Iris pigment epithelial cell (primary cell): ENCODE measurements around the gene DHRSX.
"Not testable (repeated sequence)": the region's sequence is repeated elsewhere in the genome, so short reads cannot be mapped to it uniquely, and the experiment has no call there.

Experiments
- DNase-seq: peaks from one replicate; pipeline ENCODE4 v3.0.0-alpha.2; 2011; ENCODE audit warnings: low read depth

Gene DHRSX

DNA sequence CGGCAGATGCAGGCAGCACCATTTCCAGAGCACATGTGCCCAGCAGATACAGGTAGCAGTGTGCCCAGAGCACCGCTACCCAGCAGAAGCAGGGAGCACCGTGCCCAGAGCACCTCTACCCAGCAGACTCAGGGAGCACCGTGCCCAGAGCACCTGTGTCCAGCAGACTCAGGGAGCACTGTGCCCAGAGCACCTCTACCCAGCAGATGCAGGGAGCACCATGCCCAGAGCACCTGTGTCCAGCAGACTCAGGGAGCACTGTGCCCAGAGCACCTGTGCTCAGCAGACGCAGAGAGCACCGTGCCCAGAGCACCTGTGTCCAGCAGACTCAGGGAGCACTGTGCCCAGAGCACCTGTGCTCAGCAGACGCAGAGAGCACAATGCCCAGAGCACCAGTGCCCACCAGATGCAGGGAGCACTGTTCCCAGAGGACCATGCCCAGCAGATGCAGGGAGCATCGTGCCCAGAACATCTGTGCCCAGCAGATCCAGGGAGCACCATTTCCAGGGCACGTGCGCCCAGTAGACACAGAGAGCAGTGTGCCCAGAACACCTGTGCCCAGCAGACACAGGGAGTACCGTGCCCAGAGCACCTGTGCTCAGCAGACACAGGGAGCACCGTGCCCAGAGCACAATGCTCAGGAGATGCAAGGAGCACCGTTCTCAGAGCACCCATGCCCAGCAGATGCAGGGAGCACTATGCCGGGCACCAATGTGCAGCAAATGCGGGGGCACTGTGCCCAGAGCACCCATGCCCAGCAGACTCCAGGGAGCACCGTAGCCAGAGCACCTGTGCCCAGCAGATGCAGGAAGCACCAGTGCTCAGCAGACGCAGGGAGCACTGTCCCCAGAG lies 236.4 kb downstream of the DHRSX start:
- DNase-seq, result no peak

DNA sequence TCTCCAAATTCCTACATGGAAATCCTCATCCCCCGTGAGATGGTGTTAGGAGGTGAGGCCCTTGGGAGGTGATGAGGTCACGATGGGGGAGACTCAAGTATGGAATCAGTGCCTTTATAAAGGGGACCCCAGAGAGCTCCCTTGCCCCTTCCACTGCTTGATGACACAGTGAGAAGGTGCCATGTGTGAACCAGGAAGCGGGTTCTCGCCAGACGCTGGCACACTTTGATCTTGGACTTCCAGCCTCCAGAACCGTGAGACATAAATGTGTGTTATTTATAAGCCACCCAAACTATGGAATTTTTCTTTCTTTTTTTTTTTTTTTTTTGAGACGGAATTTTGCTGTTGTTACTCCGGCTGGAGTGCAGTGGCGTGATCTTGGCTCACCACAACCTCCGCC lies 237.6 kb downstream of the DHRSX start:
- no peak for DNase-seq

DNA sequence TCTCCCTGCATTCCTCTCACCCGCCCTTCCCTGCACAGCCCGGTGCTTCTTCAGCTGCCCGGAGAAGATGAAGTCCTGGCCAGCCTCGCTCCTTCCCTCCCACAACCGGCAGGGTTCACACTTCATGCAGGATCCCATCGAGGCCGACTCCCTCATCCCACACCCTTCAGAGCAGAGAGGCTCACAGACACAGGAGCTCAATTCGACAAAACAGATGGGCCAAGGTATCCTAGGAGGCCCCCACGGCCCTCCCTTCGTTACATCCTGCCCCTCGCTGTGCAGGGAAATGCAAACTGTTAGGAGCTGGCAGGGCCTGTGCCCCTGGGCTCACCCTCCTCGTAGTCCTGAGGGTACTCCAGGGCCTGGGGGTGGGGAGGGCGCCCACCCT lies 238.1 kb downstream of the DHRSX start:
- no peak for DNase-seq

DNA sequence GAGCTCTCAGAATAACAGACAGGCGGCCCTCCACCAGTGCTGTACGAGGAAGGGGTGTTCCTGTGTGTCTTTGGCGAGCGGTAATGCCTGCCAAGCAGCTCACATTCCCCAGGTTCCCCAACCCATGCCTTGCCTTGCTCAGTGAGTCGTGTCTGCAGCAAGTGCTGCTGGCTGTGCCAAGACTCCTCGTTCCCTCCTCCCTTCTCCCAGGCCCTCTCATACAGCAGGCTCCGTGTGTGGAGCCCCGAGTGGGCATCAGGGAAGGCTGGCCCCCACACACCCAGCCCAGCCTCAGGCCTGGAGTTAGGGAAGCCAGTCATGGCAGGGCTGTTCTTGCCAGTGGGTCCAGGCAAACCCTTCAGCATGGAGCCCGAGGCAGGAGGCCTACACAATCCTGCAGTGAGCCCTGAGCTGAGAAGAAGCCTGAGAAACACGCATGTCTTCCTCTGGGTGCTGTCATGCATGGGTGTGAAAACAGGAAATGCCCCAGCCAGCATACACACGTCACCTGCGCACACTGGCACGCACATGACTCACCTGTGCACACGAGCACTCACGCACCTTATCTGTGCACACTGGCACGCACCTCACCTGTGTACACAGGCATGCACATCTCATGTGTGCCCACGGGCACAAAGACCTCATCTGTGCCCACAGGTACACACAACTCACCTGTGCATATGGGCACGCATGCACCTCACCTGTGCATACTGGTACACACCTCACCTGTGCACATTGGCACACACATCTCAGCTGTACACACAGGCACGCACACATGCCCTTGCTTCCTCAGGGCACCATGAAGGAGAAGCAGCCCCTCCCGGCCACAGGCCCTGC lies 238.7 kb downstream of the DHRSX start:
- DNase-seq, result peak; percentile 12

DNA sequence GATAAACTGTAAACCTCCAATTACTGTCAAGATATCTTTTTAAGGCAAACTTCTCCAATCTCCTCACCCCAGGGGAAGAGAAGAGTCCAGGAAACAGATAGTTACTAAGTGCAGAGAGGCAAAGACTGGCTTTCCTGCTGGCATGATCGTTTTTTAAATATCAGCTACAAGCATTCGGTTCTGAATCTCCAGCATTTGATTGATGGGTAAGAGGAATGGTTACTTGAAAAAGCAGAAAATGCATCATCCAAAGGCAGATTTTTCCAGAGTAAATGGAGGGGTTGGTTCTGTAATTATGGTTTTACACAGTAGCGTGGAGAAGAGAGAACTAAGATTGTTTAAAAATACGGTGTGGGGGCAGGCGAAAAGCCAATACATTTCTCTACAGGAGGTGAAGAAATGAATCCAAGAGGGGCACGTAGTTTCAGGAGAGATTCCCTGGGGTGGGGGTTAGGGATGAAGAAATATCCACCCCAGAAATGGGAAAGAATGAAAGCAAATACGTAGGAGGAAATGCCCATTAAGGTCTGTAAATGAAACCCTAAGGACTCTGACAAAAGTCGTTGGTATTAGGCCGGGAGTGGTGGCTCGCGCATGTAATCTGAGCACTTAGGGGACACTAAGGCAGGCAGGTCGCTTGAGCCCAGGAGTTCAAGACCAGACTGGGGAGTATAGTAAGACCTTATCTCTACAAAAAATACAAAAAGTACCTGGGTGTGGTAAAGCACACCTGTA lies 248.3 kb downstream of the DHRSX start:
- DNase-seq, result no peak

DNA sequence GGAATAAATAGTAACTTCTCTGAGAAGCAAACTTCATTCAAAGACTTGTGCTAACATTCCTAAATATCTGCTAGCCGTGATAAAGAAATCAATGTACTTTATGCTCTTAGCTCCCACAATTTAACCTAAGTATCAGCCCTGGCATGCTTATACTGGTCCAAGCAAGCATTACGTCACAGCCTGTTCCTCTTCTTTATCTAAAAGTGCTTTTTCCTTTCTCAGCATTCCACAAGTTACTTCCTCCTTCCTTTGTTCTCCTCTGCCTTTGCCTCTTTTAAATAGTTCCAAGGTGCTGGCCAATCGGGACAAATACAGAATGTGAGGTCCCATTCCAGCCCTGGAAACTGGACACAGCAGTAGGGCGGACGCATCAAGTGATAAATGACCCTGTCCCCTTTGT lies 249.6 kb downstream of the DHRSX start:
- DNase-seq, result no peak

DNA sequence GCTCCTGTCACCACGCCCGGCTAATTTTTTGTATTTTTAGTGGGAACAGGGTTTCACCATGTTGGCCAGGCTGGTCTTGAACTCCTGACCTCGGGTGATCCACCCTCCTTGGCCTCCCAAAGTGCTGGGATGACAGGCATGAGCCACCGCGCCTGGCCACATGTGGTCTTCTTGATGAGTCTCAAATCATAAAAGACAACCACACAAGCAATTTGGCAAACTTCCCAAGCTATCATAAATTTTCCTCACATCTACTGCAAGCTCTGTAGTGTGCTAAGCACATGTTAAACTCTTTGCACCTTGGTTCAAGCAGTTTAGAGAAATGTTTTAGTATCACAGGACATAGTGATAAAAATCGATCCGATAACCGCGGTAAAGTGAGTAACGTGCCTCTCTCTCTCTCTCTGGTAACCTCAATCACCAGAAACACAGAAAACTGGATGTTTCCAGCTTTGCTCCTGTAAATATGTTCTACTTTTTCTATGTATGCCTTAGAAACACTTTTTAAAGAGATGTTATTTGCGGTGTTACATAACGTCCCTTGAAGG lies 256.8 kb downstream of the DHRSX start:
- no peak for DNase-seq

DNA sequence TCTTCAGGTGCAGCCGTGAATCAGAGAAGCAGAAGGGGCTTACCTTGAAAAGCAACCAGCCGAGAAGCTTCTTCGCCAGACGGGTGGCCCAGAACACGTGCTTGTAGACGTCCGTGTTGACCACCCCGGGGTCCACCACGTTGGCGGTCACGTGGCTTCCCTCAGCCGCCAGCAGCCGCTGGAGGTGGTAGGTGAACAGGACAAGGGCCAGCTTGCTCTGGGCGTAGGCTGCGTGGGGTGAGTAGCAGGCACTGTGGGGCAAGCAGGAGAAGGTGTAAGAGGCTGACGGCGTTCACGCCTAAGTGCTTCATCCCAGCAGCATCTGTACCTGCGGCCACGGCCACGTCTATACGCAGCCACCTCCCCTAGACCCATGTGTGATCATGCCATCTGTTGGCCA lies 257.8 kb downstream of the DHRSX start:
- no peak for DNase-seq

DNA sequence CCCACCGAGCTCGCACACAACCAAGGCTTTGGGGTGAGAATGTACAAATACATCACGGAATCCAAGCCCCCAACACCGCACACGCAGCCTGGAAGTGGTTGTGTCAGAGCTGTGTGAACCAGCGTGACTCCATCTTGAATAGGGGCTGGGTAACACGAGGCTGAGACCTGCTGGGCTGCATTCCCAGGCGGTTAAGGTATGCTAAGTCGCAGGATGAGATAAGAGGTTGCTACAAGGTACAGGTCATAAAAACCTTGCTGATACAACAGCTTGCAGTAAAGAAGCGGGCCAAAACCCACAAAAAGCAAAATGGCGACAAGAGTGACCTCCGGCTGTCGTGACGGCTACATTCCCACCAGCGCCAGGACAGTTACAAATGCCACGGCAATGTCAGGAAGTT lies 258.4 kb downstream of the DHRSX start:
- DNase-seq, result no peak

DNA sequence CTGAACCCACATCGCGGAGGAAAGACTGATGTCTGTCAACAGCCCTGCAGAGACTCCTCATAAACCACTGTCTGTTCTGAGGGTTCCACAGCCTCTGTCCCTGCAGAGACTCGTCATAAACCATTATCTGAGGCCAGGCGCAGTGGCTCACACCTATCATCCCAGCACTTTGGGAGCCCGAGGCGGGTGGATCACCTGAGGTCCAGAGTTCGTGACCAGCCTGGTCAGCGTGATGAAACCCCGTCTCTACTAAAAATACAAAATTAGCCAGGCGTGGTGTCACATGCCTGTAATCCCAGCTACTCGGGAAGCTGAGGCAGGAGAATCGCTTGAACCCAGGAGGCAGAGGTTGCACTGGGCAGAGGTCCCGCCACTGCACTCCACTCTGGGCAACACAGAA lies 259.3 kb downstream of the DHRSX start:
- DNase-seq, result not testable (repeated sequence)

DNA sequence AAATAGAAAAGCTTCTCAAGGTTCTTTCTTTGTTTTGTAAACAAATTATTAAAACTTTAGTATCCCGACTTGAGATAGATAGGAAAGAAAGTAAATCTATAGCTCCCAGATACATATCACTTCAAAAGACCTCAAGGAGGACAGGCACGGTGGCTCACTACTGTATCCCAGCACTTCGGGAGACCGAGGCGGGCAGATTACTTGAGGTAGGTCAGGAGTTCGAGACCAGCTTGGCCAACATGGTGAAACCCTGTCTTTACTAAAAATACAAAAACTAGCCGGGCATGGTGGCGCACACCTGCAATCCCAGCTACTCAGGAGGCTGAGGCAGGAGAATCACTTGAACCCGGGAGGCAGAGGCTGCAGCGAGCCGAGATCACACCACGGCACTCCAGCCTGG lies 260.0 kb downstream of the DHRSX start:
- DNase-seq, result not testable (repeated sequence)

DNA sequence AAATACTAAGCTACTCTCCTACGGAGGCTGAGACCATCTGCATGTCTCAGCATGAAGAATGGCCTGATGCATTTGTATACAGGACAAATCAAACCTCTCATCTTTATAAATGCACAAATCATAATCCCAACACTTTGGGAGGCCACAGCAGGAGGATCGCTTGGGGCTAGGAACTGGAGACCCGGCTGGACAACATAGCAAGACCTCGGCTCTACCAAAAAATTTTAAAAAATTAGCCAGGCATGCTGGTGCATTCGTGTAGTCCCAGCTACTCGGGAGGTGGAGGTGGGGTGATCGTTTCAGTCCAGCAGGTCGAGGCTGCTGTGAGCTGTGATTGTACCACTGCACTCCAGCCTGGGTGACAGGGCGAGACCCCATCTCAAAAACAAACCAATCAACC lies 262.8 kb downstream of the DHRSX start:
- DNase-seq, result no peak

DNA sequence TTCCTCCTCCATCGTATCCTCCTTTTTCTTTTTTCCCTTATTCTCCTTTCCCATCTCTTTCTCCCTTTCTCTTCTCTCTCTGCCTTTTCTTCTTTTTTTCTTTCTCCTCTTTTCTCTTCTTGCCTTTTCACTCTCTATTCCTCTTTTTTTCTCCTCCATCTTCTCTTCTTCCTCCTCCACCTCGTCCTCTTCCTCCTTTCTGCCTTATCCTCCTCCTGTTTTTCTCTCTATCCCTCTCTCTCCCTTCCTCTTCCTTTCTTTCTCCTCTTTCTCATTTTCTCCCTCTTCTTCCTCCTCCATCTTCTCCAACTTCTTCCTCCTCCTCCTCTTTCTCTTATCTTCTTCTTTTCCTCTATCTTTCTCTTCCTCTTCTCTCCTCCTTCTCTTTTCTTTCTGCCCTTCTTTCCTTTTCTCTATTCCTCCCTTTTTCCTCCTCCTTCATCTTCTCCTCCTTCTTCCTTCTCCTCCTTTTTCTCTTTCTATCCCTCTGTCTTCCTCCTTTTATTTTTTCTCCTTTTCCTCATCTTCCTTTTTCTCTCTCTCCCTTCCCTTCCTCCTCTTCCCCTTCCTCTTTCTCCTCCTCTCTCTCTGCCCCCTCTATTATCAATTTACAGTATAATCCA lies 269.1 kb downstream of the DHRSX start:
- DNase-seq, result no peak

DNA sequence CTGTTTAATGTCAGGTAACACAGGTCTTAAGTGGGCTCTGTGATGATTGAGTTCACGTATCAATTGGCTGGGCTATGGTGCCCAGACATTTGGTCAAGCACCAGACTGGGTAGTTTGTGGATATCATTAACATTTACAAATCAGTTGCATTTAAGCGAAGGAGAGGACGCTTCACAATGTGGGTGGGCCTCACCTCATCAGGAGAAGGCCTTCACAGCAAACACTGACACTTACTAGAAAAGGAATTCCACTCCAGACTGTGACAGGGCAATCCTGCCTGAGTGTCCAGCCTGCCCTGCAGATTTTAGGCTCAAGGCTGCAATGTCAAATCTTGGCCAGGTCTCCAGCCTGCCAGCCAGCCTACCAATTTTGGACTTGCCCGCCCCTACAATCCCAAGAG lies 270.3 kb downstream of the DHRSX start:
- no peak for DNase-seq

DNA sequence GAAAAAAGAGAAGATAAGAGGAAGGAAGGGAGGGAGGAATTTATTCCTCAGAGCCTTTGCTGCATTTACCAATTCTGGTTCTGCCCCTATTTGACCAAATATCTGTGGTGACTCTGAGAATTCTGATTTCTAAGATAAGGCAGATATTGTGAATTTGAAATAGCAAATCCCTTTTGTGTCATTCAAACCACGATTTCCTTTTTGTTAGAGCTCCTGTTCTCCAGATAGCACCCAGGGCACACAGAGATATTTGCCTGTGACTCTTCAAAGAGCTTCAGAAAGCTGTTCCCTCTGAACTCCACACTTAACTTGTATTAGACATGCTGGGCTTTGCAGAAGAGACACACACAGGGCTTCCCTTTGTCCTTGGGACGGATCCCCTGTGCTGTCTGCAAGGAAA lies 272.2 kb downstream of the DHRSX start:
- no peak for DNase-seq

DNA sequence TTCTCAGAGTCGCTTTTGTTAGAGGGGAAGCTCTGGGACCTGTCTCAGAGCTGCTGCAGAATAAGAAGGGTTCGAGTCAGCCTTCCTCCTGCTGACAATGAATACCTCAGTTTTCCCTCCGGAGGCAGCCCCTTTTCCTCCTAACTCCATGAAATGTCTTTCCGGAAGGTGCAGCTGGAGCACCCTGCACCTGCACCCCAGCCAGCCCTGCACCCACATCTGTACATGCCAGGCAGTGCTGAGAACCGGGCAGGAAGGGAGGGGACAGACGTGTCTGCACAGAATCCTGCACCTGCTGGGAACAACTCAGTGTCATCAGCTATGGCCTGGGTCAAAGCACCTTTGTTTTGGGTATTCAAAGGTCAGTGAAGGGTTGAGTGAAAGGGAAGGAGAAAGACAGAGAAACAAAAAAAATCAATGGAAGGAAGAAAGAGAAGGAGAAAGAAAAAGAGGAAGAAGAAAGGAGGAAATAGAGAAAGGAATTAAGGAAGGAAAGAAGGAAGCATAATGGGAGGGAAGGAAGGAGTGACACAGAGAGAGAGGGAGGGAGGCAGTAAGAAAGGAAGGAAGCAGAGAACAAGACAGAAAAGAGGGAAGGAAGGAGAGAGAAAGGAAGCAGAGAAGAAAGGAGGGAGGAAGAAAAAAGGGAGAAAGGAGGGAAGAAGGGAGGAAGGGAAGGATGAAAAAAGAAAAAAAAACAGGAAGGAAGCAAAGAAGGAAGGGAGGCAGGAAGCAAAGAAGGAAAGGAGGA lies 273.7 kb downstream of the DHRSX start:
- no peak for DNase-seq

DNA sequence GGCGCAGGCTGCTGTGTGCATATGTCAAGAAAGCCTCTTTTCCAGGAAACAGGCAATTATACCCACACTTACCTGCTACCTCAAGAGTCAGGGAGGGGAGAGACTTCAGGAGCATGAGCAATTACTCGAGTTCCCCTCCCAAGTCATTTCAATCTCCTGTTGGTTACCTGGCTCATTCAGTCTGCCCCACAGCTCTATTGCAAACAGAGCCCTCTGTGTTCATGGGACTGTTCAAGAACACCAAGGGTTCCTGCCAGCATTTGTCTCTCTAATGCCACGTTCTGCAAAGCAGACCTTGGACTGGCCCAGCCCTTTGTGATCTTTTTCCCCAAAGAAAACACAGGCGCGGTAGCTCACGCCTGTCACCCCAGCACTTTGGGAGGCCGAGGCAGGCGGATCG lies 274.6 kb downstream of the DHRSX start:
- DNase-seq, result no peak

DNA sequence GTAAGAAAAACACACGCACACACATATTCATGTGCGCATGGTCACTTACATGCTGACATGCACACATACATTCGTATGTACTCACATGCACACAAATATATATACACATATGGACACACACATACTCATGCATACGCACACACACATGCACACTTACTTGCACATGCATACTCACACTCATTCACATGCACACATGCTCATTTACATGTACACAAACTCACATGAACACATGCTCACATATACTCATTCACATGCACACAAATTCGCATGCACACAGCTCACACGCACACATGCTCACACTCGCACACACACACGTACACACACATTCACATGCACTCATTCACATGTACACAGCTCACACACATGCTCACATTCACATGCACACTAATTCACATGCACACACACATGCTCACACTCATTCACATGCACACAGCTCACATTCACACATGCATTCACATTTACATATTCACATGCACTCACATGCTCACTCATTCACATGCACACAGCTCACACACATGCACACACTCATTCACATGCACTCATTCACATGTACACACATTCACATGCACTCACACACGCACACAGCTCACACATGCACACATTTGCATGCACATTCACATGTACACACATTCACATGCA lies 276.1 kb downstream of the DHRSX start:
- DNase-seq, result no peak

DNA sequence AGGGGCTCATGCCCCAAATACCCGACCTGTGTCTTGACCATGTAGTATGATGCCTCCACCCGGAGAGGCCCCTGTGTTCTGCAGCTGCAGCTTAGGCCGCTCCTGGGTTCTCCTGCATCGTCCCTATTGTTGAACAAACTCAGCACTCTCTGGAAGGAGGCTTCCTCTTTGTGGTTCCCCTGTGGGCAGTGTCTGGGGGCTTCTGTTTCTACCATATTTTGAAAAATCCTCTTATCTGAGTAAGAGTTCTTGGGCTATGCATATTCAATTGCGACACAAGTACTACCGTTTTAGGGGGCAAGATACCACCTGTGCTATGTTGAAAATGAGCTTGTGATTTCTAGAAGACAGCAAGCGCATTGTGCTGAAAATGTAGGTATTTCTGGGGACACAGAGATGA lies 276.6 kb downstream of the DHRSX start:
- DNase-seq, result no peak

DNA sequence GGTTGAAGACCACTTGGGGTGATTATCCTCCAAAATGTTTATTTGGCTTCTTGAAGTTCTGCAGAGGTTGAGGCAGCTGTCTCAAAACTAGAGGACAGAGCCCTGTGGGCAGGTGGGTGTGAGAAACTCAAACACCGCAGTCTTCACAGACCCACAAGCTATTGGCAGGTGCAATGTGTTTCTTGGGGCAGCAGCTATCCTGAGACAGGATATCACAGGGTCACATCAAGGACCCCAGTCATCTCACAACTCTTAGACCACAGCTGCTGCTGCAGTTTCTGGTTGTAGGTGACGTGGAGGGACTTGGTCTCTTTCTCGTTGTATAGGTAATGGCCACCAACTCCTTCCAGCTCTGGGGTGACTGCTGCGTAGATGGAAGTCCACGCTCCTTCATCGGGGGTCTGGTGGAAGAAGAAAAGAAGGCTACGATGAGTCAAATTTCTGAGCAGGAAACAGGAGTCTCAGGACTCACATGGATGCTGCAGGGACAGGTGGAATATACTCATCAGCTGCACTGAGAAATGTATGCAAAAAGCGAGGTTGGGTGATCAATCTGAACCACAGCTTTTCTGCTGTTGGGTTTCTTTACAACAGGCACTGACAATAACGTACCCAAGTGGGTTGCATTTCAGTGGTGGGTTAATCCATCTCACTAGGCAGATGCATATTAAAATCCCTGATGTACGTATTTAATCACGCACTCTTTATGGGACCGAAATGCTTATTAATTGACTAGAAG lies 279.8 kb downstream of the DHRSX start:
- DNase-seq, result no peak
